ENCODE measurements around the gene MBTD1. TPM values are rescaled to one million over a fixed set of nuclear protein-coding genes. Genes with fewer than 3 reads are reported as not detected.

Gene MBTD1
- total and polyA plus RNA-seq, 9 of the 15 experiments (the other 6 are each of a cell fraction or from before 2014, with no cell fraction given) = 2.1 to 26.3 (median 13.3) TPM

DNA sequence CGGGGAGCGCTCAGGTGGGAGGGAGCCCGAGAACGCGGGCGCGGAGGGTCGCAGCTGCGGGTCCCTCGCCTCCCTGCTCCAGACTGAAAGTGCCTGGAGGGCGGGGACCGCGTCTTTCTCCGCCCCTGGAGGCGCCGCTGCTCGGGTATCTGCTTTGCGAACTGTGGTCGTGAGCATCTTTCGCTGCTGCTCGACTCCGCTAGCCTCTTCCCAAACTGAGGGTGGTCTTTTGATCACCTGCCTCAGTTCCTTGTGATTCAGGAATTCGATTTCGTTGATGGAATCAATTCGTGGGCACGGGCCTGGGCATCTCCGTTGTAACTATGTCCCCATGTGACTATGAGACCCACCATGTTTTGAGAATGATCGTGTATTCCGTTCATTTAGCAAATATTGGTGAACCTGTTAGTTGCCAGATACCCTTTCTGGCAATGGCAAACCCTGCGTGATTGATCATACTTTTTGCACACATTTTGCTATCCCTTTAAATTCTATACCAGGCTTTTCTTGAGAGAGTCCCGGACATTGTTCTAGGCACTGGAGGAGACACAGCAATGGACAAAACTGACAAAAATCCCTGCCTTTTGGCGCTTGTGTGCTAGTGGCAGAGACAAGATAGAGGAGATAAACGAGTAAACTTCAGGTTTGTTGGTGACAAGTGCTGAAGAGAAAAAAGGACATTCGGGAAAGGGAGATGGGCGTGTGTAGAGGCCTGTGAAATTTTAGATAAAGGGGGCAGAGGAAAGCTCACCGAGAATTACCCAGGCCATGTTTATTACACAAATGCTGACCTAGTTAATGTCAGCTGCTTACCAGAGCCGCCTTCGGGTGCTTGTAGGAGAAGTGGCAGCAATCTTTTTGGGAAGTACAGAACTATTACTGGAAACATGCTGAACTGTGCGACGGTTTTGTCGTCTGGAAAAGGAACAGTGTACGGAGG lies 1.4 kb upstream of the MBTD1 start (continued):
- TF ChIP-seq, protein P1, sequence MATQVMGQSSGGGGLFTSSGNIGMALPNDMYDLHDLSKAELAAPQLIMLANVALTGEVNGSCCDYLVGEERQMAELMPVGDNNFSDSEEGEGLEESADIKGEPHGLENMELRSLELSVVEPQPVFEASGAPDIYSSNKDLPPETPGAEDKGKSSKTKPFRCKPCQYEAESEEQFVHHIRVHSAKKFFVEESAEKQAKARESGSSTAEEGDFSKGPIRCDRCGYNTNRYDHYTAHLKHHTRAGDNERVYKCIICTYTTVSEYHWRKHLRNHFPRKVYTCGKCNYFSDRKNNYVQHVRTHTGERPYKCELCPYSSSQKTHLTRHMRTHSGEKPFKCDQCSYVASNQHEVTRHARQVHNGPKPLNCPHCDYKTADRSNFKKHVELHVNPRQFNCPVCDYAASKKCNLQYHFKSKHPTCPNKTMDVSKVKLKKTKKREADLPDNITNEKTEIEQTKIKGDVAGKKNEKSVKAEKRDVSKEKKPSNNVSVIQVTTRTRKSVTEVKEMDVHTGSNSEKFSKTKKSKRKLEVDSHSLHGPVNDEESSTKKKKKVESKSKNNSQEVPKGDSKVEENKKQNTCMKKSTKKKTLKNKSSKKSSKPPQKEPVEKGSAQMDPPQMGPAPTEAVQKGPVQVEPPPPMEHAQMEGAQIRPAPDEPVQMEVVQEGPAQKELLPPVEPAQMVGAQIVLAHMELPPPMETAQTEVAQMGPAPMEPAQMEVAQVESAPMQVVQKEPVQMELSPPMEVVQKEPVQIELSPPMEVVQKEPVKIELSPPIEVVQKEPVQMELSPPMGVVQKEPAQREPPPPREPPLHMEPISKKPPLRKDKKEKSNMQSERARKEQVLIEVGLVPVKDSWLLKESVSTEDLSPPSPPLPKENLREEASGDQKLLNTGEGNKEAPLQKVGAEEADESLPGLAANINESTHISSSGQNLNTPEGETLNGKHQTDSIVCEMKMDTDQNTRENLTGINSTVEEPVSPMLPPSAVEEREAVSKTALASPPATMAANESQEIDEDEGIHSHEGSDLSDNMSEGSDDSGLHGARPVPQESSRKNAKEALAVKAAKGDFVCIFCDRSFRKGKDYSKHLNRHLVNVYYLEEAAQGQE (IDR thresholded peaks at IDR 0.05; ENCODE audit: borderline replicate concordance) = peak; percentile 27
- TF ChIP-seq, protein P1 (CRISPR knock-in tag; IDR thresholded peaks at IDR 0.05; ENCODE audit: low read depth) = no peak
- TF ChIP-seq SP1 (CRISPR knock-in tag; IDR thresholded peaks at IDR 0.05) = peak; percentile 8; the same call in 1 of the 2 replicates
- TF ChIP-seq KDM1A (IDR thresholded peaks at IDR 0.05) = 0 out of 4 replicates have a peak, but pooled peaks of 1 of the 2 experiments have one; percentile 15
- TF ChIP-seq, protein P2, sequence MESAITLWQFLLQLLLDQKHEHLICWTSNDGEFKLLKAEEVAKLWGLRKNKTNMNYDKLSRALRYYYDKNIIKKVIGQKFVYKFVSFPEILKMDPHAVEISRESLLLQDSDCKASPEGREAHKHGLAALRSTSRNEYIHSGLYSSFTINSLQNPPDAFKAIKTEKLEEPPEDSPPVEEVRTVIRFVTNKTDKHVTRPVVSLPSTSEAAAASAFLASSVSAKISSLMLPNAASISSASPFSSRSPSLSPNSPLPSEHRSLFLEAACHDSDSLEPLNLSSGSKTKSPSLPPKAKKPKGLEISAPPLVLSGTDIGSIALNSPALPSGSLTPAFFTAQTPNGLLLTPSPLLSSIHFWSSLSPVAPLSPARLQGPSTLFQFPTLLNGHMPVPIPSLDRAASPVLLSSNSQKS (CRISPR knock-in tag; IDR thresholded peaks at IDR 0.05) = no peak
- 0 out of 2 replicates have a peak, but pooled peaks have one; percentile 45 for TF ChIP-seq KLF1 (tag; IDR thresholded peaks at IDR 0.05)
- TF ChIP-seq MIER1 (IDR thresholded peaks at IDR 0.05; ENCODE audit: low read depth) = no peak
